ENCODE results near the gene NDST3. TPM values are rescaled to one million over a fixed set of nuclear protein-coding genes. Genes with fewer than 3 reads are reported as not detected.
A peak's percentile ranks its signal among the peaks of the same experiment; 100 is the strongest.

The NDST3 gene
- 1 to 10 TPM; 3.1 to 5.2 (median 3.8) TPM for polyA plus RNA-seq (ENCODE audit: insufficient read length in 3 of 3)
- long read RNA-seq, donor 1, result 0 reads
- long read RNA-seq, donor 2, result 0 reads
- long read RNA-seq, donor 3, result 0 reads
- long read RNA-seq, donor 4, result 0 reads
- long read RNA-seq, donor 5, result 0 reads
- long read RNA-seq, donor 6, partial matches to known transcripts, result 0 of 1 reads
- long read RNA-seq, donor 6, other reads (novel, unspliced or antisense), result 0 of 1 reads
- long read RNA-seq, donor 7, result 0 reads
- long read RNA-seq, donor 8, result 0 reads
- long read RNA-seq, donor 9, partial matches to known transcripts, result 0 of 1 reads
- long read RNA-seq, donor 9, other reads (novel, unspliced or antisense), result 0 of 1 reads
- long read RNA-seq, donor 10, partial matches to known transcripts, result 0 of 1 reads
- long read RNA-seq, donor 10, other reads (novel, unspliced or antisense), result 0 of 1 reads
- long read RNA-seq, donor 11, result 0 reads
- long read RNA-seq, donor 12, result 0 reads
- long read RNA-seq, donor 13, result 0 reads
- long read RNA-seq, donor 14, partial matches to known transcripts, result 0 of 2 reads
- long read RNA-seq, donor 14, other reads (novel, unspliced or antisense), result 0 of 2 reads
- long read RNA-seq, donor 15, result 0 reads
- long read RNA-seq, donor 16, partial matches to known transcripts, result 0 of 1 reads
- long read RNA-seq, donor 16, other reads (novel, unspliced or antisense), result 0 of 1 reads

- DNase-seq (ENCODE audit: extremely low read depth in 1 of 11, low read depth in 9 of 11, low spot score in 4 of 11), result peak; percentile 48 to 80 (median 59)
These were observed at the start of gene NDST3 for GRCh38 chr4:118034053-118034785. NDST3 (plus strand) TSS chr4:118034486; CDS start chr4:118053911, 19,425 bp downstream.

- no peak for DNase-seq (ENCODE audit: extremely low read depth in 1 of 11, low read depth in 9 of 11, low spot score in 4 of 11)
These were observed 48.0 kb upstream of the NDST3 start for GRCh38 chr4:117986321-117986720.

DNA sequence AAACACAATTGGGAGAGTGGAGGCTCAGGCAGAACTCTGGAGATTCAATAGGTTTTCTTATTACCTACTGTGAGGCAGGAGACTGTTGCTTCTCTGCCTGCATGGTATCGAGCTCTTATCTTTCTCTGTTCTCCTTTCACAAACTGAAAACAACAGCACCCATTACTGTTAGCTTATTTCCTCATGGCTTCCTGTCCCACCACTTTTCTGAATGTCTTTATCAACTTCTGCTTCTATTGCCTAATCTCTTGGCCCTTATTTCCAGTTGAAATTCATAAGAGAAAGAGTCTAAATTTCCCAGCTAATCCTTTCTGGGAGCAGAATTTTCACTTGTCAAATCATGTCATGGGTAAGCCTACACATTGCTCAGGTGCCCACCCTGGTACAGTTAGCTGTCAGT lies 46.8 kb upstream of the NDST3 start:
- no peak for DNase-seq (ENCODE audit: extremely low read depth in 1 of 11, low read depth in 9 of 11, low spot score in 4 of 11)

DNA sequence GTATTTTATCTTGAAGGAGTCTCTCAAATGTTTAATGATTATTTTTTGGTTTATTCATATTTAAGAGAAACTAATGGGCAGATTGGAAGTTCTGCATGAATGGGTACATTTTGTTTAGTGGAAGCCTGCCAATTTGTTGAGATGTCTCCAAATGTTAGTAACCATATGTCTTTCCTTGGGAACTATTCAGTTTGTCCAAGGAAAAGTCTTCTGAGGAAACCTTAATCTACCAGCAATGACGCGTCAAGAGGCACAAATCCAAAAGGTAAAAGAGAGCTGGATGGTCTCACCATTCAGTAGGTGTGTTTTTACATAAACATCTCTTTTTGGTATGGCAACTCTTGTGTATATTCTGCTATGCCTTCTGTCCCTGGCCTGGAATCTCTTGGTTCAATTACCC lies 37.4 kb upstream of the NDST3 start:
- DNase-seq (ENCODE audit: extremely low read depth in 1 of 11, low read depth in 9 of 11, low spot score in 4 of 11), result no peak

DNA sequence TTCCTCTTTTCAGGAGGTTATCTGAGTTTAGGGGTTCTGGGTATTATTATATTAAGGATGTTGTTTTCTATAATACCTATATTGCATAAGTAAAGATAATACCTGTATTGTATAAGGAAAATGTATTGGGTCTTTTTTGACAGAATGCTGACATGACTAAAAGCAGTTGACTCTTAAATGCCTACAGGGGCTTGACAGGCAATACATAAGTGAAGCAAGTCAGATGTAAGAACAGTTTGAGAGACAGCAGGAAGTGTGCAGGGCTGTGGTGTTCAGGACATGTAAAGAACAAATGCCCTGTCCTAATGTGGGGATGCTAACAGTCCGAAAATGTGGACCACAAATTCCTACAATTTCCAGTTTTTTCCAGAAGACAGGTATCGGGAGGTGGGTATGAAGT lies 30.2 kb upstream of the NDST3 start:
- no peak for DNase-seq (ENCODE audit: extremely low read depth in 1 of 11, low read depth in 9 of 11, low spot score in 4 of 11)

- no peak for DNase-seq (ENCODE audit: extremely low read depth in 1 of 11, low read depth in 9 of 11, low spot score in 4 of 11)
These were observed 28.4 kb upstream of the NDST3 start for GRCh38 chr4:118005883-118006282.

DNA sequence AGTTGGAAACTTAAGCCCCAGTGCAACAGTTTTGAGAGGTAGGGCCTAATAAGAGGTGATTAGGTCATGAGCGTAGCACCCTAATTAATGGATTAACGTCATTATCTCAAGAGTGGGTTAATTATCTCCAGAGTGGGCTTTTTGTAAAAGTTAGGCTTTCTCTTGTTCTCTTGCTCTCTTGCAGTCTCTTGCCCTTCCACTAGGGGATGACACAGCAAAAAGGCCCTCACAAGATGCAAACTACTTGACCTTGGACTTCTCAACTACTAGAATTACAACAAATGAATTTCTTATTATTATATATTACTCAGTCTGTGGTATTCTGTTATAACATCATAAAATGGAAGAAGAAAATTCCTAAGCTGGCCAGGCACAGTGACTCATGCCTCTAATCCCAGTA lies 22.1 kb upstream of the NDST3 start:
- no peak for DNase-seq (ENCODE audit: extremely low read depth in 1 of 11, low read depth in 9 of 11, low spot score in 4 of 11)

- DNase-seq (ENCODE audit: extremely low read depth in 1 of 11, low read depth in 9 of 11, low spot score in 4 of 11), result no peak
These were observed 19.5 kb upstream of the NDST3 start for GRCh38 chr4:118014831-118015230.

- DNase-seq (ENCODE audit: extremely low read depth in 1 of 11, low read depth in 9 of 11, low spot score in 4 of 11), result no peak
These were observed 15.7 kb upstream of the NDST3 start for GRCh38 chr4:118018381-118019145.

- DNase-seq (ENCODE audit: extremely low read depth in 1 of 11, low read depth in 9 of 11, low spot score in 4 of 11), result no peak
These were observed 7.5 kb upstream of the NDST3 start for GRCh38 chr4:118026806-118027205.

GRCh38 chr4:118029224-118029623 lies 5.1 kb upstream of the NDST3 start:
- DNase-seq (ENCODE audit: extremely low read depth in 1 of 11, low read depth in 9 of 11, low spot score in 4 of 11), result no peak

- no peak for DNase-seq (ENCODE audit: extremely low read depth in 1 of 11, low read depth in 9 of 11, low spot score in 4 of 11)
These were observed 1.6 kb upstream of the NDST3 start for GRCh38 chr4:118032691-118033090.

DNA sequence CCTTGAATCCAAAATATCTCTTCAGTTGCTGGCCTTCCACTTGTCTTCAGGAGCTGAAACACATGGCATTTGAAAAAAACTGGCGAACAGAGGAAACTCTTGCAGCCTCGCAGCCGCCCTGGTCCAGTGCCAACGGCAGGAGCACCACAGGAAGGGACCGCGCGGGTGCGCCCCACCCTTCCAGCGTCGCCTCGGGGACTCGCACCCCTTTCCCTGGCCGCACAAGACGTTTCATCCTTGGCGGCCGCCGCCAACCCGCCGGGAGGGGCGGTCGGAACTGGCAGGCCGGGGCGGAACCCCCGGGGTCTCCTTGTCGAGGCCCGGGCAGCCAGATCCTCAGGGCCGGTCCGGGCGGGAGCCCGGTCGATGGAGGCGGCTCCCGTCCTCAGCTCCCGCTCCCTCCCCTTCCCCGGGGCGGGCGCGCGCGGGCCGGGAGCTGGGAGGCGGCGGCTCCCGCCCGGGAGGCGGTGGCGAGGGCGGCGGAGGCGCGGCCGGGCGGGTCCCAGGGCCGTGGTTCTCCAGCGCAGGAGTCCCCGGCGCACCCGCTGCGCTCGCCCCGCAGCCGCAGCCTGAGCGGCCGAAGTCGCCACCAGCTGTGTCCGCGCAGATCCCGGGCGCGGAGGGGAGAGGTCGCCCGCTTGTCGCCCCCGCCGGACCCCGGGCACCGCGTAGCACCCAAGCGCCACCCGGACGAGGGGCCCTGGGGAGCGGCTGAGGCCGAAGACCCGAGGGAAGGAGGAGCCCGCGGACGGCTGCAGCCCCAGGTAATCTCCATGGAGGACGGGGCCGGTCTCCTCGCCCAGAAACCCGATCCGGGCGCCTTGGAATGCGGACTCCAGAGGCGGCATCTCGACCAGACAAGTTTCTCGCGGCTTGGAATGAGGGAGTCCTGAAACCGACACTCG lies 886 bp upstream of the NDST3 start:
- DNase-seq (ENCODE audit: extremely low read depth in 1 of 11, low read depth in 9 of 11, low spot score in 4 of 11), result peak in 10 of 11 donors; percentile 9 to 55 (median 45)

- no peak for DNase-seq (ENCODE audit: extremely low read depth in 1 of 11, low read depth in 9 of 11, low spot score in 4 of 11)
These were observed 1.0 kb downstream of the NDST3 start for GRCh38 chr4:118035309-118035708.

DNA sequence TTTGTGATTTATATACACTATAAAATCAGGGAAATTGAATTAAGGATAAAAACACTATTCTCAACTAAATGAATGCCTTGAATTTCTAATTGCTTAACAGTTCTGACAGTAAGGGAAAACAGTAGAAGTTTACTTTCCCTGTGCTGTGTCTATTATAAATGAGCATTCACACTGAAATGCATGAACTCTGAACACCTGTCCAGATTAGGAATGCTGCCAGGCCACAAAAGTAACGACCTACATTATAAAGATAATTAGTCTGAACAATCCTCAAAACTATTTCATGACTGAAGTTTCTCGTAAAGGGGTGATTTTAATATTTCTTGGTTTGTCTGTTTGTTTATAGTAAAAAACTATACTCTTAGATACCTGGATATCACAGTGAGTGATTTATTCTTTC lies 2.0 kb downstream of the NDST3 start:
- DNase-seq (ENCODE audit: extremely low read depth in 1 of 11, low read depth in 9 of 11, low spot score in 4 of 11), result no peak

GRCh38 chr4:118037955-118038354 lies 3.7 kb downstream of the NDST3 start:
- no peak for DNase-seq (ENCODE audit: extremely low read depth in 1 of 11, low read depth in 9 of 11, low spot score in 4 of 11)

- DNase-seq (ENCODE audit: extremely low read depth in 1 of 11, low read depth in 9 of 11, low spot score in 4 of 11), result no peak
These were observed 12.0 kb downstream of the NDST3 start for GRCh38 chr4:118046323-118046722.

DNA sequence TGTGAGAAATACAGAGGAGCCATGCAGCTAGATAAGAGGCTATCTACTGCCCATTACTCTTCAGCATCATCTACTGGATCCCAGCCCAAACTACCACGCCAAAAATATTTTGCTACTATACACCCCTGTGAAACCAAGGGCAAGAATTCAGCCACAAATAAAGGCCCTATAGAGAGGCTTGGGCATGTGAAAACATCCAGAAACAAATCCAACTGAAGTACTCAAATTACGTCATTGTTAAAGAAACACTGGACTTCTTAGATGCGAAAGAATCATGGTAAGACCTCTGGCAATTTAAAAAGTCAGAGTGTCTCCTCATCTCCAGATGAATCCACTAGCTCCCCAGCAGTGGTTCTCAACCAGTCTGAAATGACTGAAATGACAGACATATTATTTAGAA lies 12.8 kb downstream of the NDST3 start:
- no peak for DNase-seq (ENCODE audit: extremely low read depth in 1 of 11, low read depth in 9 of 11, low spot score in 4 of 11)
